OCI-LY7 (cell line): ENCODE measurements around the gene MFSD6L. TPM values are rescaled to one million over a fixed set of nuclear protein-coding genes. Genes with fewer than 3 reads are reported as not detected.

Experiments used
- total RNA-seq, 2 experiments: library from RNA; depleted of rRNA in 1 of 2; stranded (reverse); fragments of >200 nt in 1 of 2; shearing (Covaris generic) in 1 of 2; gene quantifications; 2 replicates each; pipeline ENCODE4 v1.2.3, GENCODE V29; 2014 to 2022

The MFSD6L gene
- total RNA-seq, 2 experiments from 2014 or later: not detected

Other genes starting within 250 kb of the MFSD6L start
- gene MYH10, start 168.6 kb downstream of the MFSD6L start, total RNA-seq (2014; rRNA removed; shearing (Covaris generic)): 41.9 and 55.0 TPM in 2 replicates
- gene MYH10, start 168.6 kb downstream of the MFSD6L start, total RNA-seq (2022): 50.6 and 60.4 TPM in 2 replicates
- gene CCDC42, start 54.5 kb downstream of the MFSD6L start, total RNA-seq (2014; rRNA removed; shearing (Covaris generic)): not detected in 2 replicates
- 0.40 and 0.50 TPM in 2 replicates for gene CCDC42, start 54.5 kb downstream of the MFSD6L start, total RNA-seq (2022)
- not detected in 2 replicates for gene SPDYE4, start 40.8 kb downstream of the MFSD6L start, total RNA-seq (2014; rRNA removed; shearing (Covaris generic))
- not detected in 2 replicates for gene SPDYE4, start 40.8 kb downstream of the MFSD6L start, total RNA-seq (2022)
- not detected in 2 replicates for gene PIK3R6, start 68.3 kb upstream of the MFSD6L start, total RNA-seq (2014; rRNA removed; shearing (Covaris generic))
- gene PIK3R6, start 68.3 kb upstream of the MFSD6L start, total RNA-seq (2022): not detected in 2 replicates
- gene PIK3R5, start 166.3 kb upstream of the MFSD6L start, total RNA-seq (2014; rRNA removed; shearing (Covaris generic)): 0.76 and 1.2 TPM in 2 replicates
- 0.68 and 1.5 TPM in 2 replicates for gene PIK3R5, start 166.3 kb upstream of the MFSD6L start, total RNA-seq (2022)
- 0.05 TPM in 1 of 2 replicates, not detected in the other for gene NTN1, start 222.1 kb upstream of the MFSD6L start, total RNA-seq (2014; rRNA removed; shearing (Covaris generic))
- gene NTN1, start 222.1 kb upstream of the MFSD6L start, total RNA-seq (2022): not detected in 2 replicates